Measurements from ENCODE around the gene PYGM. TPM values are rescaled to one million over a fixed set of nuclear protein-coding genes. Genes with fewer than 3 reads are reported as not detected.

PYGM gene
- total and polyA plus RNA-seq, 2 of the 8 experiments (the other 6 are each of a cell fraction or from before 2014, with no cell fraction given) = 9.6 to 10.0 TPM

GRCh38 chr11:64719406-64719805 lies 40.4 kb downstream of the PYGM start (continued):
- TF ChIP-seq CHD7 (IDR thresholded peaks at IDR 0.05; ENCODE audit: insufficient replicate concordance, low read length) (no peak), RNF2 (IDR thresholded peaks at IDR 0.05; ENCODE audit: borderline replicate concordance, low read depth, low read length, missing control alignments, poor library complexity, severe bottlenecking) (no peak)
